H54 (cell line): Measurements from ENCODE around the gene TPI1.
"Not testable (repeated sequence)": the region's sequence is repeated elsewhere in the genome, so short reads cannot be mapped to it uniquely, and the experiment has no call there.

Source experiments
- DNase-seq: peaks from one replicate; pipeline ENCODE4 v3.0.0; 2011; ENCODE audit warnings: low spot score, mixed read lengths; ENCODE audit not compliant: insufficient read length
- FAIRE-seq: peaks from 3 replicates; lab custom pipeline; 2011; peaks lifted over from hg19 to GRCh38; lab: Jason Lieb, UNC
- POLR2A ChIP-seq: IDR thresholded peaks from 2 replicates; pipeline ENCODE4 v1.6.1; 2011; ENCODE audit warnings: low read depth, mild to moderate bottlenecking, low read length

Gene TPI1

DNA sequence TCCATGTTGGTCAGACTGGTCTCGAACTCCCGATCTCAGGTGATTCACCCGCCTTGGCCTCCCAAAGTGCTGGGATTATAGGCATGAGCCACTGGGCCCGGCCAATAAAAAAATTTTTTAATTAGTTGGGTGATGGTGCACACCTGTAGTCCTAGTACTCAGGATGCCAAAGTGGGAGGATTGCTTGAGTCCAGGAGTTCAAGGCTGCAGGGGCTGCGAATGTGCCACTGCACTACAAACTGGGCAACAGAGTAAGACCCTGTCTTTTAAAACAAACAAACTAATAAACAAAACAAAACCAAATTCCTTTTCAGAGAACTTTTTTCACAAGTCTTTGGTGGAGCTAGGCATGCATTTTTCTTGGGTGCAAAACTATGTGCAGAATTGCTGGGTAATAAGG lies 15.9 kb downstream of the TPI1 start:
- FAIRE-seq (no peak), DNase-seq (no peak)
- TF ChIP-seq POLR2A, result no peak

DNA sequence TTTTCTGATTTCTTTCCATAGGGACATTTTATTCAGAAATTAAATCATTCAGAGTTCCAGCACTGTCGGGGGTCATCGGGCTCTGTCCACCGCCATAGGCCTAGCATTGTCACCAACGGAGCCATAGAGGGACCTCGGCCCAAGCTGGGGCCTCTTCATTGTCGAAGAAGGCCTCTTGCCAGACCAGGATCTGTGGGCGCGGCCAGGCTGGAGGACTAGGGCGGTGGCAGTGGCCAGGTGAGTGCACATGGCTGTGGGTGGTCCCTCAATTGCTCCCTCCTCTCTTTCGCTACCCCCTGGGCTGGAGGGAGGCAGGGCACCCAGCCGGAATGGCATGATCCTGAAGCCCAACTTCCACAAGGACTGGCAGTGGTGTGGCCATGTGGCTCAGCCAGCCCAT lies 16.4 kb downstream of the TPI1 start:
- FAIRE-seq (no peak), DNase-seq (no peak)
- no peak for TF ChIP-seq POLR2A

DNA sequence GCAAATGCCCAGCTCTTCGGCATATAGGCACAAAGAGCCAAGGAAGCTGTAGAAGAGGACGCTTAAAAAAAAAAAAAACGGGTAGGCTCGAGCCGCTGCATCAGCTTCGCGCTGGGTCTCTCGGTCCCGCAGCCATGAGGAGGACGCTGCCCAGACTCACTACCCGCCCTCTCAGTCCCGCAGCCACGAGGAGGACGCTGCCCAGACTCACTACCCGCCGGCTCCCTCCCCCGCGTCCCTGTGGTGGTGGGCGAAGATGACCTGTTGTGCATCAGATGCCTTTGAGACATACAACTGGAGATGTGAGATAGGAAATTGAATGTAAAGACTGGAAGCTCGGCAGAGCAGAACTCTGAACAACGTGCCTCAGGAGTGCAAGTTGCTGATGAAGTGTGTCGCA lies 17.2 kb downstream of the TPI1 start:
- FAIRE-seq, result no peak
- TF ChIP-seq POLR2A, result no peak
- DNase-seq, result no peak

DNA sequence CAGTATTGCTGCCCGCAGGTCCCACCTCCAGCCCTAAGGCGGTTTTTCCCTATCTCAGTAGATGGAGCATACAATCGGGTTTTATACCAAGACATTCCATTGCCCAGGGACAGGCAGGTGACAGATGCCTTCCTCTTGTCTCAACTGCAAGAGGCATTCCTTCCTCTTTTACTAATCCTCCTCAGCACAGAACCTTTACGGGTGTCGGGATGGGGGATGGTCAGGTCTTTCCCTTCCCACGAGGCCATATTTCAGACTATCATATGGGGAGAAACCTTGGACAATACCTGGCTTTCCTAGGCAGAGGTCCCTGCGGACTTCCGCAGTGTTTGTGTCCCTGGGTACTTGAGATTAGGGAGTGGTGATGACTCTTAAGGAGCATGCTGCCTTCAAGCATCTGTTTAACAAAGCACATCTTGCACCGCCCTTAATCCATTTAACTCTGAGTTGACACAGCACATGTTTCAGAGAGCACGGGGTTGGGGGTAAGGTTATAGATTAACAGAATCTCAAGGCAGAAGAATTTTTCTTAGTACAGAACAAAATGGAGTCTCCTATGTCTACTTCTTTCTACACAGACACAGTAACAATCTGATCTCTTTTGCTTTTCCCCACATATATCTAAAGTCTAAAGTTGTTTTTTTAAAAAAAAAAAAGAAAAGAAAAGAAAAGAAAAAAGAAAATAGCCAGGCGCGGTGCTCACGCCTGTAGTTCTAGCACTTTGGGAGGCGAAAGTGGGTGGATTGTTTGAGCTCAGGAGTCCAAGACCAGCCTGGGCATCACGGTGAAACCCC lies 19.1 kb downstream of the TPI1 start:
- FAIRE-seq, DNase-seq: not testable (repeated sequence)

DNA sequence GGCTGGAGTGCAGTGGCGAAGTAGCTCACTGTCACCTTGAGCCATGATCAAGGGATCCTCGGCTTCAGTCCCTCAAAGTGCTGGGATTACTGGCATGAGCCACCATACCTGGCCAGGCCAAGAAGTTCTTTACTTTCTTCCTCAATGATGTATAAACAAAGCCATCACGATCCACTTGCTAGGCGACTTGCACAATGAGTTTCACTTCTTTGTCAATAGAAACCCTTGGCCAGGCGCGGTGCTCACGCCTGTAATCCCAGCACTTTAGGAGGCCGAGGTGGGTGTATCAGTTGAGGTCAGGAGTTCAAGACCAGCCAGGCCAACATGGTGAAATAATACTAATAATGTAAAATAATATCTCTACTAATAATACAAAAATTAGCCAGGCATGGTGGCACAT lies 20.1 kb downstream of the TPI1 start:
- no peak for FAIRE-seq
- TF ChIP-seq POLR2A, result no peak
- no peak for DNase-seq

DNA sequence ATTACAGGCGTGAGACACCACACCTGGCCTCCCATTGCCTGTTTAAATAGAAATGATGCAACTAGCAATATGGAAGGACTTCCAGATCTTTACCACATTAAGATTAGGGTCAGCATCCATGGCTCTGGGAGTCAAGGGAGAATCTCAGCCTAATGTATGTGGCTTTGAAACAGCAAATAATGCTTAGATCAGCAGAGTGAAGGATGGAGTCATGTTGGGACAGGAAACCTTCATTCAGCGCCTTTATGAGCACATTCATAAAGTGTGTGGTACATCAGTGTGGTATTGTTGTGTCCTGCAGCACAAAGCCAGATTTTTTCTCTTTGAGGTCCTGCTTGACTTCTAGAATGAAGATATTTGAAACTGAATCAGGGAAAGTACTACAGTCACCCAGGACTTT lies 21.0 kb downstream of the TPI1 start:
- FAIRE-seq (no peak), DNase-seq (no peak)
- TF ChIP-seq POLR2A, result no peak

DNA sequence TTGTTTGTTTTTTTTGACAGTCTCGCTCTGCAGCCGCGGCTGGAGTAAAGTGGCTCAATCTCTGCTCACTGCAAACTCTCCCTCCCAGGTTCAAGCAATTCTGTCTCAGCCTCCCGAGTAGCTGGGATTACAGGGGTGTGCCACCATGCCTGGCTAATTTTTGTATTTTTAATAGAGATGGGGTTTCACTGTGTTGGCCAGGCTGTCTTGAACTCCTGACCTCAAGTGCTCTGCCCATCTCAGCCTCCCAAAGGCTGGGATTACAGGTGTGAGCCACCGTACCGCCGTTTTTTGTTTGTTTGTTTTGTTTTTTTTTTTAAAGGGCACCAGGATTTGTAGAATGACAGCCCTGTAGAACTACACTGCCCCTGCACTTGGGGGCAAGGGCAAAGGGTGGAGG lies 21.5 kb downstream of the TPI1 start:
- not testable (repeated sequence) for DNase-seq, FAIRE-seq

DNA sequence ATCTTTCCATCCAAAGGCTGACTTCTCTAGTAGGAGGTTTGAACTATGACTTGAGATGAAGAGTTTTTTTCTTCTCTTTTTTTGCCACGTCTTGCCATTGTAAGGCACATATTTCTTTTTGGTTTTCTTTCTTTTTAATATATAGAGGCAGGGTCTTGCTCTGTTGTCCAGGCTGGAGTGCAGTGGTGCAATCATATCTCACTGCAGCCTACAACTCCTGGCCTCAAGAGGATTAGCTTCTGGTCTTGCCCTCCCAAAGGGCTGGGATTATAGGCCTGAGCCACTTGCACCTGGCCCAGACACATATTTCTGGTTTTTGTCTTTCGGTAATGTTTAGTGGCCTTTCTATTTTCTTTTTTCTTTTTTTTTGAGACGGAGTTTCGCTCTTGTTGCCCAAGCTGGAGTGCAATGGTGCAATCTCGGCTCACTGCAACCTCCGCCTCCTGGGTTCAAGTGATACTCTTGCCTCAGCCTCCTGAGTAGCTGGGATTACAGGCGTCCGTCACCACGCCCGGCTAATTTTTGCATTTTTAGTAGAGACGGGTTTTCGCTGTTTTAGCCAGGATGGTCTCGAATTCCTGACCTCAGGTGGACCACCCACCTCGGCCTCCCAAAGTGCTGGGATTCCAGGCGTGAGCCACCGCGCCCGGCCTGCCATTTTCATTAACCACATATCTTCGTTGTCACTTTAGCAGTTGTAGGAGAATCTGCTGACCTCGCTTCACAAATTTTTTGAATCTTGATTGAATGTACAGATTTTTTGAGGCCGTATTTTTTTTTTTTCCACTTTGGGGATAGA lies 22.6 kb downstream of the TPI1 start:
- not testable (repeated sequence) for DNase-seq, FAIRE-seq

DNA sequence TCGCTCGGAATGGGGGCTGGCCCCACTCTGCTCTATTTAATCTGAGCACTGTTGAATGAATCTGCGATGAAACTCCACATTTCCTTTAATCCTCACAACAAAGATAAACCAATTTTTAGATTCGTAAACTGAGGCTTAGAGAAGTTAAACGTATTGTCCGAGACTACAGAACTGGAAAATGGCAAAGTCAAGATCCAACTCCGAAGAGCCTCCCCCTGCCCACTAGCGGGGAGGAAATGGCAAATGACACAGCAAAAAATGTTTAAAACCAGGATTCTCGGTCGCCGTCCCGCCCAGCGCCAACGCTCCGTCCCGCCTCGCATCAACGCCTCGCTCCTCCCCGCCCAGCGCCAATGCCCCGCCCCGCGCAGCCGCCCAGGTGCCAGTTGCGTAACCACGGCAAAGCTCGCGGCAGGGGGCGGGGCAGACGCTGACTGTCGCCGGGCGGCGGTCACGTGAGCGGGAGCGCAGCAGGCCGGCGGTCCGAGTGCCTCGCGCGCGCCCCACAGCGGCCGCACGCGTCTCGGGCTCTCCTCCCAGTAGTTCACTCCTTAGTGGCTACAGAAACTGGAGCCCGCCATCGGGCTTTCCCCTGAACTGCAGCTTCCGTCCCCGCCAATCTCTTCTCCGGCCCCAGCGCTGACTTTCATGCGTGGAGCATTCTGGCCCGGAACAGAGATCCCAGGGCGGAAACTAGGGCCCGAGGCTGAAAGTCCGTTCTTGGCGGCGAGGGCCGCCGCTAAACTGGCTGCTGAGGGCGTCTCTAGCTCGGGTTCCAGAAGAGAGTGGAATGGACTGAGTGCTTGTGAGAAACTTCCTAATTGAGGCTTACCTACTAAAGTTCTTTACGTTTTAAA lies 23.7 kb downstream of the TPI1 start:
- DNase-seq (peak; percentile 92), FAIRE-seq (no peak)
- peak; percentile 44 for TF ChIP-seq POLR2A

DNA sequence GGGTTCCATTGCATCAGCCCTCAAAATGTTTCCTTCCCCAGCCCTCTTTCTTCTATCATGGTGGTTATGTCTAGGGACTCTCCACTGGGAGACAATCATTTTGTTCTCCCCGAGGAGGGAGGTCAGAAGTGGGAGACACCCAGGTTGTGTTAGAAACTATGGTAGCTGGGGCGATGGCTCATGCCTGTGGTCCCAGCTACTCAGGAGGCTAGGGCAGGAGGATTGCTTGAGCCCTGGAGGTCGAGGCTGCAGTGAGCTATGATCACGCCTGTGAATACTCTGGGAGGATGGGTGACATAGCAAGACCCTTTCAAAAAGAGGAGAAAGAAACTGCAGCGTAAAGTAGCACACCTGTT lies 24.3 kb downstream of the TPI1 start:
- DNase-seq, result no peak
- no peak for TF ChIP-seq POLR2A
- no peak for FAIRE-seq

DNA sequence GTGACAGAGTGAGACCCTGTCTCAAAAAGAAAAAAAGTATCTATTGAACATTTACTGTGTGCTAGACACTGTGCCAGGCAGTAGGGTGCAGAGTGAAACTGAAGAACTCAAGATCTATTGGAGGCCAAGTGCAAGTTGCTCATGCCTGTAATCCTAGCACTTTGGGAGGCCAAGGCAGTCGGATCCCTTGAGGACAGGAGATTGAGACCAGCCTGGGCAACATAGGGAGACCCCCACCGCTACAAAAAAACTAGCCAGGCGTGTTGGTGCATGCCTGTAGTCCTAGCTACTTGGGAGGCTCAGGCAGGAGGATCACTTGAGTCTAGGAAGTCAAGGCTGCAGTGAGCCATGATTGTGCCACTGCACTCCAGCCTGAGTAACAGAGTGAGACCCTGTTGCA lies 25.4 kb downstream of the TPI1 start:
- not testable (repeated sequence) for DNase-seq, FAIRE-seq

DNA sequence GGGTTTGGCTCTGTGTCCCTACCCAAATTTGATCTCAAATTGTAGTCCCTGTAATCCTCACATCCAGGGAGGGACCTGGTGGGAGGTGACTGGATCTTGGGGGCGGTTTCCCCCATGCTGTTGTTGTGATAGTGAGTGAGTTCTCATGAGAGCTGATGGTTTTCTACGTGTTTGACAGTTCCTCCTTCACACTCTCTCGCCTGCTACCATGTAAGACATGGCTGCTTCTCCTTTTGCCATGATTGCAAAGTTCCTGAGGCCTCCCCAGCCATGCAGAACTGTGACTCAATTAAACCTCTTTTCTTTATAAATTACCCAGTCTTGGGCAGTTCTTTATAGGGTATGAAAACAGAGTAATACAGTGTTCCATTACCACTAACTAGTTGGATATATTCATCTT lies 27.0 kb downstream of the TPI1 start:
- FAIRE-seq (no peak), DNase-seq (no peak)
- no peak for TF ChIP-seq POLR2A

DNA sequence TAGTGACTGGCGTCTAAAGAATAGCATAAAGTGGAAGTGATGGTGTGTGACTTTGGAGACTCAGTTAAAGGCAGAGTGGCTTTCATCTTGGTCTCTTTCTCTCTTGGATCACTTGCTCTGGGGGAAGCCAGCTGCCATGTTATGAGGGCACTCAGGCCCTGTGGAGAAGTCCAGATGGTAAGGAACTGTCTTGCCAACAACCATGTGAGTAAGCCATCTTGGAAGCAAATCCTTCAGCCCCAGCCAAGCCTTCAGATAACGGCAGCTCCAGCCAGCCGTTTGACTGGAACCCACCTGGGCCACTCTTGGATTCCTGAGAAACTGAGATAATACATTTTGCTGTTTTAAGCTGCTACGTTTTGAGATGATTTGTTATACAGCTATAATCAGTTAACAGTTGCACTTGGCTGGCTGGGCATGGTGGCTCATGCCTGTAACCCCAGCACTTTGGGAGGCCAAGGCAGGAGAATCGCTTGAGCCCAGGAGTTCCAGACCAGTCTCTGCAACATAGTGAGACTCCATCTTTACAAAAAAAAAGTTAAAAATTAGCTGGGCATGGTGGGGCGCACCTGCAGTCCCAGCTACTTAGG lies 29.6 kb downstream of the TPI1 start:
- FAIRE-seq (no peak), DNase-seq (no peak)
- TF ChIP-seq POLR2A, result no peak

DNA sequence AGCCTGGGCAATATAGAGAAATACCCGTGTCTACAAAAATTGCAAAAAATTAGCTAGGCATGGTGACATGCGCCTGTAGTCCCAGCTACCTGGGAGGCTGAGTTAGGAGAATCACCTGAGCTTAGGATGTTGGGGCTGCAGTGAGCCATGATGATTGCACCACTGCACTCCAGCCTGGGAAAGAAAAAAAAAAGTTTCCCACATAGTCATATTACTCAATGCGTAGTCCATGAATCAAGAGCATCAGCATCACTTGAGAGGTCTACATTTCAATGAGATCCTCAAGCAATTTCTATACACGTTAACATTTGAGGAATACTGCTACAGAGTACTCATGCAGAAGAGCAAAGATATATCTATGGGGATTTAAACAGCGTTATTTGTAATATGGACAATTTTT lies 32.1 kb downstream of the TPI1 start:
- no peak for FAIRE-seq
- no peak for TF ChIP-seq POLR2A
- DNase-seq, result no peak
